Neuron (in vitro differentiated cells): ENCODE results near the gene EXOC7.

ENCODE experiments used
- H2AFZ ChIP-seq: one replicate; pipeline ENCODE4 v1.6.1; 2013; ENCODE audit warnings: low read depth, mild to moderate bottlenecking, inconsistent platforms, low read length, moderate library complexity
- H3K27me3 ChIP-seq: one replicate; pipeline ENCODE4 v1.6.1; 2013; ENCODE audit warnings: low read length; ENCODE audit not compliant: insufficient read depth
- H3K36me3 ChIP-seq: one replicate; pipeline ENCODE4 v1.6.1; 2013; ENCODE audit warnings: low read length; ENCODE audit not compliant: insufficient read depth
- H3K4me1 ChIP-seq: one replicate; pipeline ENCODE4 v1.6.1; 2013; ENCODE audit warnings: low read length; ENCODE audit not compliant: insufficient read depth
- H3K4me3 ChIP-seq: 2 replicates; pipeline ENCODE4 v1.5.1; 2013; ENCODE audit warnings: mild to moderate bottlenecking, low read length, moderate library complexity
- H3K9me3 ChIP-seq: one replicate; pipeline ENCODE4 v1.6.1; 2013; ENCODE audit warnings: low read length

The EXOC7 gene

GRCh38 chr17:76036497-76037261 lies 66.9 kb downstream of the EXOC7 start:
- H2AFZ ChIP-seq = no peak overlapping the region
- peaks cover 38% of the 10 kb centered on the region for H3K36me3 ChIP-seq

DNA sequence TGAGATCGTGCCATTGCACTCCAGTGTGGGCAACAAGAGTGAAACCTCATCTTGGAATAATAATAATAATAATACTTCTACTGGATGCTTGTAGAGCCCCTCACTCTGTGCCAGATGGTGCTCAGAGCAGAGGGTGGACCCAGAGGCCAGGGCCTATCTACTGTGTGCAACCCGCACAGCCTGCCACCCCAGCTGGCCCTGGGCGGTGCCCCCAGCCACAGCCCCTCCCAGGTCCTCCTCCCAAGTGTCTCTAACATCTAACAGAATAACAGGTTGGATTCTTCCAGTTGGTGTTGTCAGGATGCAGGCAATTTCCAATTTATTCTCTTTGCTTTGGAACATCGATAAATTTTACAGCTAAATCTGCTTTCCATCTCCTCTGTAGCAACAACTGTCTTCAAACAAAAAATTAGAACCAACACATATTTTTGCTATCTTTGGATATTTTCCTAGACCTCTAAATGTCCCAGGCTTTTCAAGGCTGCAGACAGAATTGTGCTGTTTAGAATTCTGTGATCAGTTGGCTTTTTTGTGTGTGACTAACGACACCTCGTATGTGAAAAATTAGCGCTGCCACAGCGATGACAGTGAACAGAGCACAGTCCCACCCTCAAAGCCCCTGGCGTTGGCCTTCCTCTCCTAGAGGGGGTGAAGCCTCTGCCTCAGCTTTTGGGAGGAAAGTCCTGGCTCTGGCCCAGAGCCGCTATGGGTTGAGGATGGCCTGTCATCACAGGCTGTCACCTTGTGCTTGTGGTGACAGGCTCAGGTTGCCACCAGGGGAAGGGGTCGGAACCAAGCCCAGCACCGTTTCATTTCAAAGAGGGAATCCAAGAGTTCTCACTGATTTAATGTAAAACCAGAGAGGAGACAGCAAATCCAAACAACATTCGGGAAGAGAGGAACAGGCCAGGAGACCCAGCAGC lies 68.9 kb downstream of the EXOC7 start:
- Histone ChIP-seq H3K36me3 (peaks cover 19% of the 10 kb centered on the region), H3K4me3 (no peak overlapping the region), H3K27me3 (no peaks in the 10 kb centered on the region)

More at GRCh38 chr17:76036497-76037261, 66.9 kb downstream of the EXOC7 start:
- Histone ChIP-seq H3K4me1 (no peaks in the 10 kb centered on the region), H3K4me3 (no peak overlapping the region), H3K27me3 (no peaks in the 10 kb centered on the region), H3K9me3 (no peaks in the 10 kb centered on the region)

GRCh38 chr17:76033139-76033538 lies 70.4 kb downstream of the EXOC7 start:
- H3K9me3 ChIP-seq = no peaks in the 10 kb centered on the region
- peaks cover 7% of the 10 kb centered on the region for H3K4me1 ChIP-seq
- peaks cover 3% of the 10 kb centered on the region for H3K36me3 ChIP-seq
- no peak overlapping the region for H3K4me3 ChIP-seq
- no peak overlapping the region for H2AFZ ChIP-seq
- no peaks in the 10 kb centered on the region for H3K27me3 ChIP-seq

More for the DNA sequence above, 68.9 kb downstream of the EXOC7 start:
- no peaks in the 10 kb centered on the region for H3K9me3 ChIP-seq
- peaks cover 3% of the 10 kb centered on the region for H3K4me1 ChIP-seq
- no peak overlapping the region for H2AFZ ChIP-seq

DNA sequence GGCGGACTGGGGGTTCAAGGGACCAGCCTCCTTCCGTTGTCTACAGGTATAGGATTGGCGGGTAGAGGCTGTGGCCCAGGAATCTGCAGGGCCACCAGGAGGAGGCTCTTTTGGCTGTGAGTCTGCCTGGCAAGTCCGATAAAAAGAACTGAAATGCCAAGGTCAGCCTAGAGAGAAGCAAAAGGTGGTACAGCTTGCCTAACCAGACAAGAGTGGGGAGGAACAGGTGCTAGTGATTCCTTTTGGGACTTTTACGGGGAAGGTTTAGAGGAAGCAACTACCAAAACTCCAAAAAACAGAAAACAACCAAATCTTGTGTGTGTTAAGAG lies 70.8 kb downstream of the EXOC7 start:
- H3K27me3 ChIP-seq = no peaks in the 10 kb centered on the region
- H3K9me3 ChIP-seq = no peaks in the 10 kb centered on the region
- no peak overlapping the region for H3K4me3 ChIP-seq
- H2AFZ ChIP-seq = no peak overlapping the region
- H3K4me1 ChIP-seq = peaks cover 7% of the 10 kb centered on the region
- H3K36me3 ChIP-seq = no peaks in the 10 kb centered on the region

DNA sequence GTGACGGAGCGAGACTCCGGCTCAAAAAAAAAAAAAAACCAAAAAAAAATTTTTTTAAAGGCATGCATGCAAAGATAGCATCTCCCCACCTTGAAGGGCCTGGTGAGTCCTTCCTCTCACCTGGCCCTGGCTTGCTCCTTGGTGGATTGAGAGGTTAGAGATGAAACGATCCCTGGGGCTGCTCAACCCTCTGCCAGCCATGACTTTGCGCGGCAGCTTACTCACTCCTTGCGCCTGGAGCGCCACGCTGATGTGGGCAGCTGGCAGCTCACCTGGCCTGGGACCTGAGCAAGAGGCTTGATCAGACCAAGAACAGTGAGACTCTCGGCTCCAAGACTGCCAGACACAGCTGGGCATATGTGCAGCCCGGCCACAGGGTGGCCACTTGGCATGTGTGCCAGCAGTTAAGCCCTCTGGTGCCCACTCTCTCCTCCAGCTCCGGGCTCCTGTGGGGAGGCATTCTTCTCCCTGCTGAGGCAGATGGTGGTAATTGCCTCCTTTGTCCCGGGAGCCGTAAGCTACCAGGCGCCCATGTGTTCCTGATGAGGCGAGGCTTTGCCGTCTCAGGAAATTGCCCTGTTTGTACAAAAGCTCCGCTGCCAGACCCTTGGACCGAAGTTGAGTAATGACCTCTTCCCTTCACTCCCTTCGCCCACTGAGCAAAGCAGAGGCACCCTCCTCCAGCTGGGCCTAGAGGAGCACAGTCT lies 71.4 kb downstream of the EXOC7 start:
- Histone ChIP-seq H3K9me3 (no peaks in the 10 kb centered on the region), H2AFZ (no peak overlapping the region), H3K4me1 (peaks cover 7% of the 10 kb centered on the region), H3K27me3 (no peaks in the 10 kb centered on the region), H3K36me3 (no peaks in the 10 kb centered on the region), H3K4me3 (no peak overlapping the region)
